ENCODE measurements around the gene BTBD1. TPM values are rescaled to one million over a fixed set of nuclear protein-coding genes. Genes with fewer than 3 reads are reported as not detected.

The BTBD1 gene
- total RNA-seq = 10 to 100 TPM; 41.5 to 94.4 (median 61.8) TPM
- 10 to 100 TPM; 13.2 to 34.1 (median 20.3) TPM for polyA plus RNA-seq
- long read RNA-seq, donor 1, partial matches to known transcripts = 0 of 4 reads
- long read RNA-seq, donor 1, other reads (novel, unspliced or antisense) = 0 of 4 reads
- long read RNA-seq, donor 2, transcript BTBD1-201 (8 exons, 3,297 nt) = major isoform, 19 of 37 reads
- long read RNA-seq, donor 2, partial matches to known transcripts = 18 of 37 reads
- long read RNA-seq, donor 2, other reads (novel, unspliced or antisense) = 0 of 37 reads
- long read RNA-seq, donor 3, transcript BTBD1-201 (8 exons, 3,297 nt) = major isoform, 6 of 12 reads
- long read RNA-seq, donor 3, partial matches to known transcripts = 6 of 12 reads
- long read RNA-seq, donor 3, other reads (novel, unspliced or antisense) = 0 of 12 reads
- long read RNA-seq, donor 4, transcript BTBD1-201 (8 exons, 3,297 nt) = major isoform, 5 of 5 reads
- long read RNA-seq, donor 4, partial matches to known transcripts = 0 of 5 reads
- long read RNA-seq, donor 4, other reads (novel, unspliced or antisense) = 0 of 5 reads
- long read RNA-seq, donor 5, transcript BTBD1-201 (8 exons, 3,297 nt) = major isoform, 20 of 36 reads
- long read RNA-seq, donor 5, partial matches to known transcripts = 16 of 36 reads
- long read RNA-seq, donor 5, other reads (novel, unspliced or antisense) = 0 of 36 reads
- long read RNA-seq, donor 6, transcript BTBD1-201 (8 exons, 3,297 nt) = major isoform, 24 of 44 reads
- long read RNA-seq, donor 6, partial matches to known transcripts = 20 of 44 reads
- long read RNA-seq, donor 6, other reads (novel, unspliced or antisense) = 0 of 44 reads
- long read RNA-seq, donor 7, transcript BTBD1-201 (8 exons, 3,297 nt) = major isoform, 24 of 39 reads
- long read RNA-seq, donor 7, partial matches to known transcripts = 13 of 39 reads
- long read RNA-seq, donor 7, other reads (novel, unspliced or antisense) = 0 of 39 reads
- long read RNA-seq, donor 8, transcript BTBD1-201 (8 exons, 3,297 nt) = major isoform, 13 of 22 reads
- long read RNA-seq, donor 8, partial matches to known transcripts = 9 of 22 reads
- long read RNA-seq, donor 8, other reads (novel, unspliced or antisense) = 0 of 22 reads
- long read RNA-seq, donor 9, transcript BTBD1-201 (8 exons, 3,297 nt) = major isoform, 14 of 33 reads
- long read RNA-seq, donor 9, partial matches to known transcripts = 19 of 33 reads
- long read RNA-seq, donor 9, other reads (novel, unspliced or antisense) = 0 of 33 reads
- long read RNA-seq, donor 10, transcript BTBD1-201 (8 exons, 3,297 nt) = major isoform, 8 of 8 reads
- long read RNA-seq, donor 10, partial matches to known transcripts = 0 of 8 reads
- long read RNA-seq, donor 10, other reads (novel, unspliced or antisense) = 0 of 8 reads

DNA sequence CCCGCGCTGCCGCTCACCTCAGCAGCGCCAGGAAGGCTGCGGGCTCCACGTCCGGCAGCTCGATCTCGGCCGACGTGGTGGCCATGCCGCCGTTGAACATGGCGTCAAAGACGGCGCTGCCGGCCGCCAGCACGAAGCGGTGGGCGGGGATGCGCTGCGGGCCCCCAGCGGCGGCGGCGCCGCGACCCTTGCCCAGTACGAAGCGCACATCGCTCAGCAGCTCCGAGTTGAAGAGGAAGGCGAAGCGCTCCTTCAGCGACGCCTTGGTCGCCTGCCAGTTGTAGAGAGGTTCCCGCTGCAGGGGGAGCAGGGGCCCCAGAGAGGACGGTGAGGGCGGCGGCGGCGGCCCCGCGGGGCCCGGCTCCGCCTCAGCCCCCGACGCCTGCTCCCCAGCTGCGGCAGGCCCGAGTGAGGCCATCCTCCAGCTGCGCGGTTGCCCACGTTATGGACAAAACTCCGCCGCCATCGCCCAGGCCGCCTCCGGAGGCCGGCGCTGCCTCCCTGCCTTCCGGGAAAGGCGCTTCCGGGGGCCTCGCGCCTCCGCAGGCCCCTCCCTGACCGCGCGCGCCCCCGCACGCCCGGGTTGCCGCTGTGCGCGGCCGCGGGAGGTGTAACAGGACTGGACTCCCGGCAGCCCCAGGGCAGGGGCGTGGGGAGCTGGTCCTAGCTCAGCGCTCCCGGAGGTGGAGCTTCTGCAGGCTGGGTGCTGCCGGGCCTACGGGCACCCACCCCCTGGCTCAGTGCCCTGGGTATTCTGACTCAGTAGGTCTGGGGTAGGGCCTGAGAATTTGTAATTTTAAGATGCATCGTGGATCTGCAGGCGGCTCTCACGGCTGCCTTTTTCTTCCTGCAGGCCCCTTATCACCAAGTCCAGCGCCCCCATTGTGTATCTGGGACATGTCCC lies at the start of gene BTBD1:
Gene BTBD1, minus strand, starts transcription at position 519 of the 904 bp plus-strand sequence. Its CDS starts 101 bp downstream, at position 418.
- Histone ChIP-seq H3K4me3 (peak within 1 kb of the TSS; percentile 83 to 98 (median 94)), H3K4me1 (peaks cover 21 to 54% (median 49%) of the 10 kb centered on the region in 4 donors), H3K36me3 (peaks cover 0 to 4% (median 0%) of the 10 kb centered on the region in 4 donors), H3K27me3 (no peaks in the 10 kb centered on the region), H3K27ac (peak within 1 kb of the TSS; percentile 96 to 100 (median 97)), H3K9me3 (peaks cover 0 to 4% (median 0%) of the 10 kb centered on the region in 4 donors)
- peak; percentile 90 to 97 for DNase-seq
- 0 to 1% (median 0%) methylated on average over 9 to 90 of the region's 90 CpGs for WGBS, 5 donors
- intact Hi-C loops (cut with DNase I; ENCODE audit: low total_unique reads) = no loop called here
- TF ChIP-seq POLR2AphosphoS5 (IDR thresholded peaks at IDR 0.05) = peak; percentile 70 to 97 (median 94)
- TF ChIP-seq, protein P1, sequence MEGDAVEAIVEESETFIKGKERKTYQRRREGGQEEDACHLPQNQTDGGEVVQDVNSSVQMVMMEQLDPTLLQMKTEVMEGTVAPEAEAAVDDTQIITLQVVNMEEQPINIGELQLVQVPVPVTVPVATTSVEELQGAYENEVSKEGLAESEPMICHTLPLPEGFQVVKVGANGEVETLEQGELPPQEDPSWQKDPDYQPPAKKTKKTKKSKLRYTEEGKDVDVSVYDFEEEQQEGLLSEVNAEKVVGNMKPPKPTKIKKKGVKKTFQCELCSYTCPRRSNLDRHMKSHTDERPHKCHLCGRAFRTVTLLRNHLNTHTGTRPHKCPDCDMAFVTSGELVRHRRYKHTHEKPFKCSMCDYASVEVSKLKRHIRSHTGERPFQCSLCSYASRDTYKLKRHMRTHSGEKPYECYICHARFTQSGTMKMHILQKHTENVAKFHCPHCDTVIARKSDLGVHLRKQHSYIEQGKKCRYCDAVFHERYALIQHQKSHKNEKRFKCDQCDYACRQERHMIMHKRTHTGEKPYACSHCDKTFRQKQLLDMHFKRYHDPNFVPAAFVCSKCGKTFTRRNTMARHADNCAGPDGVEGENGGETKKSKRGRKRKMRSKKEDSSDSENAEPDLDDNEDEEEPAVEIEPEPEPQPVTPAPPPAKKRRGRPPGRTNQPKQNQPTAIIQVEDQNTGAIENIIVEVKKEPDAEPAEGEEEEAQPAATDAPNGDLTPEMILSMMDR (IDR thresholded peaks at IDR 0.05) = peak in 1 of 7 experiments; percentile 11
- TF ChIP-seq POLR2A (IDR thresholded peaks at IDR 0.05) = peak in 1 of 4 donors; percentile 71
- no peak for TF ChIP-seq EP300 (IDR thresholded peaks at IDR 0.05)

DNA sequence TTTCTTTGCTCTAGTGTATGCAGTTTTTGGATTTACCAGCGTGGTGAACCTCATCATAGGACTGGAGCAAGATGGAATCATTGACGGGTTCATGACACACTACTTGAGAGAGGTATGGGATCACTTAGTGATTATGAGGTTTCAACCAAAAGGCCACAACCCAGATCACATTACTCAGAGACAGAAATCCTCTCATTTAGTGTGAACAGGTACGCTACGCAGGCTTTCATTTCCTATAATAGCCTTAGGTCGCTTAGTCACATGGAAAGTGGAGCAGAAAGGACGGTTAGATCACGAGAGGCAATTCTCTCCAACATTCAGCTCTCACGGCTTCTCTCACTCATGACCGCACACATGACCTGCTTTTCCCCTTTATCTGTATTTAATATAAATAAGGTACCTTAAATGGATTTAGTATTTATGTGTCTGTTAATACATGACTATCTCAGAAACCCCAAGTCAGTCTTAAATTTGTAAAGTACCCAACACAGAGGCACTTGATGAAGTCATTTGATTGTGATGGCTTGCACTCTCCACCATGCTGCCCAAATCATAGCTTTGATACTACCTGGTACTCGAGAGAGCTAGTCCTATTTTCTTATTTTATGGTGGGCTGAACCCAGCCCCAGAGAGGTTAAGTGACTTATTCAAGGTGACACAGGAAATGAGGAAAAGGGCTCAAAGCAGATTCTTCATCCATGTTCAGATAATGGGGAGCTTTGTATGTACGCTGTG lies 48.9 kb upstream of the BTBD1 start:
- 84 to 89% (median 86%) methylated on average over 11 of the region's 11 CpGs for WGBS, 5 donors
- H3K4me1 ChIP-seq = no peaks in the 10 kb centered on the region
- peaks cover 0 to under 1% (median 0%) of the 10 kb centered on the region in 3 donors for H3K27me3 ChIP-seq
- H3K27ac ChIP-seq = no peak overlapping the region
- H3K9me3 ChIP-seq = no peaks in the 10 kb centered on the region
- no peak for DNase-seq
- TF ChIP-seq, protein P1 (IDR thresholded peaks at IDR 0.05) = no peak
- TF ChIP-seq POLR2AphosphoS5 (IDR thresholded peaks at IDR 0.05) = no peak
- no peak for TF ChIP-seq POLR2A (IDR thresholded peaks at IDR 0.05)
- TF ChIP-seq EP300 (IDR thresholded peaks at IDR 0.05) = no peak
- intact Hi-C loops (cut with DNase I; ENCODE audit: low total_unique reads) = no loop called here
- H3K36me3 ChIP-seq = peaks cover 0 to 17% (median 3%) of the 10 kb centered on the region in 4 donors
- H3K4me3 ChIP-seq = no peak overlapping the region

DNA sequence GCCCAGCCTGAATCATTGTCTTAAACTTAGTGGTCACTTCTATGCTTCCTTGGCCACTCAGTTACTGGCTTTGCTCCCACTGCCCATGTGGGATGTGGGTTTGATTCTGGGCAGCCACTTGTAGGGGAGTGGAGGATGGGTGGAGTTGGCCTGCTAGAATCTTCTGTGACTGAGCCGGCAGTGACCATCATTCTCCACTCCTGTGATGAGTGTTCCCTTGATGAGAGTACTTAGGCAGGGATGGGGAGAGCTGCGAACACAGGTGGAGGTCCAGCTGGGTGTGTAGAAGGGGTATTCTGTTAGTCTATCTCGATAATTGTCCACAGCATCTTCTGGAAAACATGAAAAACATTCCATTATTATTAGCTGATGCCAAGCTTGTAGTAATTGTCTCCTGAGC lies 48.4 kb upstream of the BTBD1 start:
- Histone ChIP-seq H3K4me3 (no peak overlapping the region), H3K36me3 (peaks cover 0 to 17% (median 3%) of the 10 kb centered on the region in 4 donors), H3K9me3 (no peaks in the 10 kb centered on the region), H3K4me1 (peaks cover 0 to under 1% (median 0%) of the 10 kb centered on the region in 4 donors), H3K27ac (no peak overlapping the region), H3K27me3 (peaks cover 0 to 6% (median 0%) of the 10 kb centered on the region in 3 donors)
- 88 to 96% (median 90%) methylated on average over 3 of the region's 3 CpGs for WGBS, 5 donors
- DNase-seq = no peak
- TF ChIP-seq POLR2A (IDR thresholded peaks at IDR 0.05) (no peak), EP300 (IDR thresholded peaks at IDR 0.05) (no peak), POLR2AphosphoS5 (IDR thresholded peaks at IDR 0.05) (no peak)
- TF ChIP-seq, protein P1 (IDR thresholded peaks at IDR 0.05) = no peak
- intact Hi-C loops (cut with DNase I; ENCODE audit: low total_unique reads) = no loop called here

All from stomach (tissue), 19 donors.